ENCODE measurements around the gene DCDC2C.
A peak's percentile ranks its signal among the peaks of the same experiment; 100 is the strongest.

Gene DCDC2C

GRCh38 chr2:3681625-3682024, 21.8 kb upstream of the DCDC2C start:
- TF ChIP-seq MYC (IDR thresholded peaks at IDR 0.05; ENCODE audit: low read depth, low read length) (no peak), CTCF (IDR thresholded peaks at IDR 0.05; ENCODE audit: low read depth, low read length) (no peak), POLR2A (IDR thresholded peaks at IDR 0.05; ENCODE audit: extremely low read depth, insufficient read length) (no peak), MAX (IDR thresholded peaks at IDR 0.05; ENCODE audit: low read depth, low read length) (no peak)
- DNase-seq (ENCODE audit: low read depth), result no peak
- no peak overlapping the region for H3K4me3 ChIP-seq (ENCODE audit: low read depth, low read length)

- TF ChIP-seq POLR2A (IDR thresholded peaks at IDR 0.05; ENCODE audit: extremely low read depth, insufficient read length) (no peak), CTCF (IDR thresholded peaks at IDR 0.05; ENCODE audit: low read depth, low read length) (no peak), MAX (IDR thresholded peaks at IDR 0.05; ENCODE audit: low read depth, low read length) (no peak), MYC (IDR thresholded peaks at IDR 0.05; ENCODE audit: low read depth, low read length) (no peak)
- no peak for DNase-seq (ENCODE audit: low read depth)
- H3K4me3 ChIP-seq (ENCODE audit: low read depth, low read length), result no peak overlapping the region
These were observed 20.6 kb upstream of the DCDC2C start for GRCh38 chr2:3682811-3683210.

- no peak overlapping the region for H3K4me3 ChIP-seq (ENCODE audit: low read depth, low read length)
- DNase-seq (ENCODE audit: low read depth), result no peak
- TF ChIP-seq MYC (IDR thresholded peaks at IDR 0.05; ENCODE audit: low read depth, low read length) (no peak), POLR2A (IDR thresholded peaks at IDR 0.05; ENCODE audit: extremely low read depth, insufficient read length) (no peak), MAX (IDR thresholded peaks at IDR 0.05; ENCODE audit: low read depth, low read length) (no peak), CTCF (IDR thresholded peaks at IDR 0.05; ENCODE audit: low read depth, low read length) (no peak)
These were observed 19.5 kb upstream of the DCDC2C start for GRCh38 chr2:3683748-3684454.

DNA sequence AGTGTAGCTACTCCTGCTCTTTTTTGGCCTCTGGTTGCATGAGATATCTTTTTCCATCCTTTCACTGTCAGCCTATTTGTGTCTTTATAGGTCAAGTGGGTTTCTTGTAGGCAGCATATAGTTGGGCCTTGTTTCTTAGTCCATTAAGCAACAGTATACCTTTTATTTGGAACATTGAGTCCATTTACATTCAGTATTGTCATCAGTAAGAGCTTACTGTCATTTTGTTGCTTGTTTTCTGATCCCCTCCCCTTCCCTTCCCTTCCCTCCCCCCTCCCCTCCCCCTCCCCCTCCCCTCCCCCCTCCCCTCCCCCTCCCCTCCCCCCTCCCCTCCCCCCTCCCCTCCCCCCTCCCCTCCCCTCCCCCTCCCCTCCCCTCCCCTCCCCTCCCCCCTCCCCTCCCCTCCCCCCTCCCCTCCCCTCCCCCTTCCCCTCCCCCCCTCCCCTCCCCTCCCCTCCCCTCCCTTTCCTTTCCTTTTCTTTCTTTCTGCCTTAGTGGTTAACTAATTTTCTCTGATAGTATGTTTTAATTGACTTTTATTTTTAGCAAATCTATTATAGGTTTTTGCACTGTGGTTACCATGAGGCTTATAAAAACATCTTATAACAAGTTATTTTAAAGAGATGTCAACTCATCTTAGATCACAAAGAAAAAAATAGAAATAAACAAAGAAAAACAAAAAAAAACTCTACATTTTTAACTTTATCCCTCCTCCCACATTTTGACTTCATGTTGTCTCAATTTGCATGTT, 13.2 kb upstream of the DCDC2C start:
- no peak for DNase-seq (ENCODE audit: low read depth)

GRCh38 chr2:3692375-3692774, 11.0 kb upstream of the DCDC2C start:
- H3K4me3 ChIP-seq (ENCODE audit: low read depth, low read length), result no peak overlapping the region
- peak; percentile 48 for DNase-seq (ENCODE audit: low read depth)
- no peak for TF ChIP-seq MYC (IDR thresholded peaks at IDR 0.05; ENCODE audit: low read depth, low read length)
- TF ChIP-seq MAX (IDR thresholded peaks at IDR 0.05; ENCODE audit: low read depth, low read length), result no peak
- peak; percentile 46 for TF ChIP-seq CTCF (IDR thresholded peaks at IDR 0.05; ENCODE audit: low read depth, low read length)

More for the DNA sequence above, 13.2 kb upstream of the DCDC2C start:
- no peak overlapping the region for H3K4me3 ChIP-seq (ENCODE audit: low read depth, low read length)
- TF ChIP-seq MAX (IDR thresholded peaks at IDR 0.05; ENCODE audit: low read depth, low read length) (no peak), CTCF (IDR thresholded peaks at IDR 0.05; ENCODE audit: low read depth, low read length) (no peak), MYC (IDR thresholded peaks at IDR 0.05; ENCODE audit: low read depth, low read length) (no peak), POLR2A (IDR thresholded peaks at IDR 0.05; ENCODE audit: extremely low read depth, insufficient read length) (no peak)

All from NB4 (cell line).